NCI-H345 treated with DMSO at 0.1 percent for 48 hours (cell line): Measurements from ENCODE around the gene DNAI1.

Source experiments
- DNase-seq: peaks from one replicate; lab custom pipeline; 2025; ENCODE audit not compliant: unreplicated experiment; lab: John Stamatoyannopoulos, UW

The DNAI1 gene

GRCh38 chr9:34557426-34558321, 99.1 kb downstream of the DNAI1 start:
- no peak for DNase-seq

GRCh38 chr9:34558364-34558763, 99.8 kb downstream of the DNAI1 start:
- DNase-seq, result no peak

- DNase-seq, result no peak
Measured at GRCh38 chr9:34558919-34559623, 100.5 kb downstream of the DNAI1 start.

GRCh38 chr9:34559624-34560455, 101.2 kb downstream of the DNAI1 start:
- no peak for DNase-seq

GRCh38 chr9:34560599-34561214, 102.1 kb downstream of the DNAI1 start:
- no peak for DNase-seq

- DNase-seq, result no peak
Measured at GRCh38 chr9:34562135-34562745, 103.6 kb downstream of the DNAI1 start.

GRCh38 chr9:34563262-34563661, 104.7 kb downstream of the DNAI1 start:
- no peak for DNase-seq

- DNase-seq, result no peak
Measured at GRCh38 chr9:34564617-34565016, 106.0 kb downstream of the DNAI1 start.

GRCh38 chr9:34565856-34566255, 107.3 kb downstream of the DNAI1 start:
- DNase-seq, result no peak

- DNase-seq, result no peak
Measured at GRCh38 chr9:34566322-34566721, 107.7 kb downstream of the DNAI1 start.

GRCh38 chr9:34566972-34567371, 108.4 kb downstream of the DNAI1 start:
- DNase-seq, result no peak

- DNase-seq, result no peak
Measured at GRCh38 chr9:34568133-34568532, 109.5 kb downstream of the DNAI1 start.

- DNase-seq, result no peak
Measured at GRCh38 chr9:34568774-34569173, 110.2 kb downstream of the DNAI1 start.

GRCh38 chr9:34570376-34570775, 111.8 kb downstream of the DNAI1 start:
- no peak for DNase-seq
